Adrenal gland (tissue), 5 donors: ENCODE data around the gene DCK.
"Not testable (repeated sequence)": the region's sequence is repeated elsewhere in the genome, so short reads cannot be mapped to it uniquely, and the experiment has no call there.

ENCODE experiments used
- POLR2A ChIP-seq, 2 donors: fragments of 450-650 bp; IDR thresholded peaks; one replicate each; pipeline ENCODE4 v1.6.1; 2017; ENCODE audit warnings: antibody characterized with exemption in 2 of 2, mild to moderate bottlenecking in 2 of 2, moderate library complexity in 1 of 2
- TF ChIP-seq, protein P1 (sequence below), 6 experiments: fragments of 450-650 bp in 4 of 6; fragments of 200-600 bp in 2 of 6; sonication (generic) in 1 of 6; IDR thresholded peaks; 1 replicate in 5 of 6; 2 replicates in 1 of 6; pipeline versions ENCODE4 v1.5.1 to v1.8.0; 2016 to 2021; ENCODE audit warnings: antibody characterized with exemption in 6 of 6, mild to moderate bottlenecking in 2 of 6, moderate library complexity in 1 of 6
- donor health status: DM: no; HTN: no; CAD: no.

DNA sequence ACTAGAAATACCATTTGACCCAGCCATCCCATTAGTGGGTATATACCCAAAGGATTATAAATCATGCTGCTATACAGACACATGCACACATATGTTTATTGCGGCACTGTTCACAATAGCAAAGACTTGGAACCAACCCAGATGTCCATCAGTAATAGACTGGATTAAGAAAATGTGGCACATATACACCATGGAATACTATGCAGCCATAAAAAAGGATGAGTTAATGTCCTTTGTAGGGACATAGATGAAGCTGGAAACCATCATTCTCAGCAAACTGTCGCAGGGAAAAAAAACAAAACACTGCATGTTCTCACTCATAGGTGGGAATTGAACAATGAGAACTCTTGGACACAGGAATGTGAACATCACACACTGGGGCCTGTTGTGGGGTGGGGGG is 23.9 kb downstream of the DCK start:
- TF ChIP-seq, protein P1, sequence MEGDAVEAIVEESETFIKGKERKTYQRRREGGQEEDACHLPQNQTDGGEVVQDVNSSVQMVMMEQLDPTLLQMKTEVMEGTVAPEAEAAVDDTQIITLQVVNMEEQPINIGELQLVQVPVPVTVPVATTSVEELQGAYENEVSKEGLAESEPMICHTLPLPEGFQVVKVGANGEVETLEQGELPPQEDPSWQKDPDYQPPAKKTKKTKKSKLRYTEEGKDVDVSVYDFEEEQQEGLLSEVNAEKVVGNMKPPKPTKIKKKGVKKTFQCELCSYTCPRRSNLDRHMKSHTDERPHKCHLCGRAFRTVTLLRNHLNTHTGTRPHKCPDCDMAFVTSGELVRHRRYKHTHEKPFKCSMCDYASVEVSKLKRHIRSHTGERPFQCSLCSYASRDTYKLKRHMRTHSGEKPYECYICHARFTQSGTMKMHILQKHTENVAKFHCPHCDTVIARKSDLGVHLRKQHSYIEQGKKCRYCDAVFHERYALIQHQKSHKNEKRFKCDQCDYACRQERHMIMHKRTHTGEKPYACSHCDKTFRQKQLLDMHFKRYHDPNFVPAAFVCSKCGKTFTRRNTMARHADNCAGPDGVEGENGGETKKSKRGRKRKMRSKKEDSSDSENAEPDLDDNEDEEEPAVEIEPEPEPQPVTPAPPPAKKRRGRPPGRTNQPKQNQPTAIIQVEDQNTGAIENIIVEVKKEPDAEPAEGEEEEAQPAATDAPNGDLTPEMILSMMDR (IDR thresholded peaks at IDR 0.05): not testable (repeated sequence)
- TF ChIP-seq POLR2A (IDR thresholded peaks at IDR 0.05): not testable (repeated sequence)
